ENCODE results near the gene ANKRD23.

ANKRD23 gene

GRCh38 chr2:96877042-96877451 lies 33.2 kb upstream of the ANKRD23 start:
- DNase-seq = no peak

- DNase-seq = no peak
Measured at GRCh38 chr2:96876269-96877041, 32.6 kb upstream of the ANKRD23 start.

DNA sequence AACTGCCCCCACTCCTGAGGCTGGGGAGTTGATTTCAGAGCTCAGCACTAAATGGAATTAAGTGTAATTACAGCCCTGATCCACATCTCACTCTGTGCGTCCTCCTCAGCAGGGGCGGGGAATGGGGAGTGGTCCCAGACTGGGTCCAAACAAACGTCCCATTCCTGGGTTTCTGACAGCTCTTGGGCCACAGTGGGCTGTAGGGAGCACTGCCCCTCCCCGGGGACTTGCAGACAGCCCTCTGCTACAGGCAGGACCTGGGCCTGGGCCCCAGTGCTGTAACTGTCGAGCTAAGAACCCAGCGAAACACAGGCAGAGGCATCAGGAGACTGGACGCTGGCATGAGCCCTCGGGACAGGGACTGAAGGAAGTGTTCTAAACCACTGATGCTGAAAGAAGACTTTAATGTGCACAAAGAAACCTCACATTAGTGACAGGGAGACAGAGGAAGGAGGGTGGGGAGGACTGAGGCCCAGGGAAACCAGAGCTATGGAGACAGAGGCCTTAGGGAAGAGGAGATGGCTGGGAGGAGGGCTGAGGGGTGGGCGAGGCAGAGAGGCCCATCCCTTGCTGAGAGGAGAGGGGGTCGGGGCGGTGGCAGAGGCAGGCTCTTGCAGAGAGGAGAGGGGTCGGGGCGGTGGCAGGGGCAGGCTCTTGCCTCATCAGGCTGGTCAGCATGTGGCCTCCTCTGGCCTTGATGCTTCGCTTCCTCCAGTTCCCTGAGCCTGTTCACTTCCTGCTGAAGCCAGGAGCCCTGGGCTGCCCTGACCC lies 31.9 kb upstream of the ANKRD23 start:
- DNase-seq = no peak

GRCh38 chr2:96874198-96874831 lies 30.5 kb upstream of the ANKRD23 start:
- DNase-seq = no peak

DNA sequence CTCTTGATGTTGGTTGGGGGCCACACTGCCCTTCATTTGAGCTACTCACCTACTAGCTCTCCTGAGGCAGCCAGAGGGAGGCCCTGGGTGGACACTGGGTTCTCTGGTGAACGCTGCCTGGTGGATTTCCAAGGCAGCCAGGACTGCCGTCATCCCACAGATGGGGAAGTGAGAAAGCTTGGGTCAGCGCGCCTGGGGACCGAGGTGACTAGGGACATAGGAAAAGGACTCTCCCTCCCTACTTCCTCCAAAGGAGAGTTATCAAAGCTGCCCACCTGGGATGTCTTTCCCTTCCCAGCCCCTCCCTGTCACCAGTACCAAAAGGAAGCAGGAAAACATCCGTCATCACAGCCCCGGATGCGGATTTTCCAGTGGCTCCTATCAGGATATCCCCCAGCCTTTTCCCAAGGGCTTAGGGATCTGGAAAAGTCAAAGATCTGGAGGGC lies 29.9 kb upstream of the ANKRD23 start:
- no peak for DNase-seq

DNA sequence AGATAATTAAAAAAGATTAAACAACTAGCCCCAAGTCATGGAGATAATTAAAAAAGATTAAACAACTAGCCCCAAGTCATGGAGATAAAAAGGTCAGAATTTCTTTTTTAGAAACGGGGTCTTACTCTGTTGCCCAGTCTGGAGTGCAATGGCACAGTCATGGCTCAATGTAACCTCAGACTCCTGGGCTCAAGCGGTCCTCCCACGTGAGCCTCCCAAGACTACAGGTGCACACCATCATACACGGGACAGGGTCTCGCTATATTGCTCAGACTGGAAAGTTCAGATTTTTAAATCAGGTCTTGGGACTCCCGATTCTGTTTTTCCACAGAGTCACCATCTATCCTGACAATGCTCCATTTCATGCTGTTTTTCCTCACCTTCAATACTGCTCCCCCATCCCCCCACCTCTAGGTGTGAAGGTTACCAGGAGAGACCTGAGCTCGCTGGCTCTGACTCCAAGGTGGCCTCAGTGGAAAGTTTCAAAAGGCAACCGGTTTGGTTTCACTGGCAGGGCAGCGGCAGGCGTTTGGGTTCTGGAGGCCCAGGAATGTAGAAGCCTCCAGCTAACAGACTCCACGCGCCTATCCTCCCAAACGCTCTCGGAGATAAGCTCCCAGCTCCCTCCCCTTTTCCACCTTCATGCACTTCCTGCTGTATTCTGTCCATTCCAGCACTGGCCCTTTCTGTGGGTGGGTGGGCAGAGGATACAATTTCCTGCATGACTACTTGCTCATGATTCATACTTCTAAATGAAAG lies 28.9 kb upstream of the ANKRD23 start:
- no peak for DNase-seq

DNA sequence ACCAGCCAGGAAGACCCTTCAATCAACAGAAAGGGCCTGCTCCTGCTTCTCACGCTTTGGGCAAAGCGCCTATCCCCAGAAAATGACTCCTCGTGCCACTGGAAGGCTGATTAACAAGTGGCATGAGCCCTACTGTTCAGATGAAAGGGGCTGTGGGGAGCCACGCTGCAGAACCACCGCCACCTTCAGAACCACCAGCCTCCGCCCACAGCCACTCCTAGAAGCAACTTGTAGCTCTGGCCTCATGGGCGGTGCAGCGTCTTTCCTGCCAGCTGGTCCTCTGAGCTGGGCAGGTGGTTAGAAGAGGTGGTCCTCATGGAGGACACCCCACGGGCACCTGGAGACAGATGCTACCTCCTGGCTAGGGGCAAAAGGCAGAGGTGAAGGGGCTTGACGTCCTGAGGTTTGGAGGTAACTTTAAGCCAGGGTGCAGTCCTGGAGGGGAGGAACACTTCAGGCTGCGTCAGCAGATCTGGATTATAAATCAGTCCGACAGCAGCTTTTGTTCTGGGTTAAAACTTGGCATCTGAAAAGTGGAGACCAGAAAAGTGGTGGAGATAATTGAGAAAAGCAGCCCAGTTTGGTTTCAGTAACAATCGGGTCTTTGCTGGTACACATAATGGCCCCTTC lies 26.9 kb upstream of the ANKRD23 start:
- DNase-seq = no peak

DNA sequence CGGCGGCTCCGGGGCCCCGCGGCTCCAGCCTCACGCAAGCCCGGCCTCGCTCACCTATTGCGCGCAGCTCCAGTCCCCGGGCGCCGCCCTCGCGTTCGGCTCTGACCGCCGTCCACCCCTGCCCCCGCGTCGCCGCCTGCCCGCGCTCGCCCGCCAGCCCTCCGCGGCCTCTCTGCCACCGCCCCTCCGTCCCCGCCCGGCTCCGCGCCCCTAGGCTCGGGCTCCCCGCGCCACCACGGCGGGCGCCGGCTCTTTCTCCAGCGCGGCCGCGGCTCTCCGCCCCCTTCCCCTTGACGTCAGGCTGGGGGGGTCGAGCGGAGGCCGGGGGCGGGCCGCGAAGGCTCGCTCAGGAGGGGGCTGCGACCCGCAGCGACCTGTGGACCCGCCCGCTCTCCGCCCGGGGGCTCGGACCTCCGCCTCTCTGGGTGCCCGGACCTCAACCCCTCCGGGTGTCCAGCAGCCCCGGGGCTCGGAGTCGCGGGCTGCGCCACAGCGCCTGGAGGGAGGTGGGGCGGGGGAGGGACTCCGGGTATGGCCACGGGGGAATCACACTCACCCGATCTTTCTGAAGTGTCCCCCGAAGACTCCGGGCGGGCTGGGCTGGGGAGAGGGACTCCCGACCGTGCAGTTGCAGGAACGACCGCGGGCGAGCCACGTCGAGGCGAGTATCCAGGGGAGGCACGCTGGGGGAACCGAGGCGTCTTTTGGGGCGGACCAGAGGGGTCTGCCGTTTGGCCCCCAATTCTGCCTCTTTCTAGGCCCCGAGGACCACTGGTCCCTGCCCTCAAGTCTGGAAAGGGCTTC lies 26.2 kb upstream of the ANKRD23 start, which contains the start of gene SEMA4C:
SEMA4C (minus strand) TSS at position 259 of the 804 bp plus-strand sequence. CDS start 2,194 bp downstream, outside the sequence.
- no peak for DNase-seq

GRCh38 chr2:96869281-96869821 lies 25.5 kb upstream of the ANKRD23 start:
- no peak for DNase-seq

DNA sequence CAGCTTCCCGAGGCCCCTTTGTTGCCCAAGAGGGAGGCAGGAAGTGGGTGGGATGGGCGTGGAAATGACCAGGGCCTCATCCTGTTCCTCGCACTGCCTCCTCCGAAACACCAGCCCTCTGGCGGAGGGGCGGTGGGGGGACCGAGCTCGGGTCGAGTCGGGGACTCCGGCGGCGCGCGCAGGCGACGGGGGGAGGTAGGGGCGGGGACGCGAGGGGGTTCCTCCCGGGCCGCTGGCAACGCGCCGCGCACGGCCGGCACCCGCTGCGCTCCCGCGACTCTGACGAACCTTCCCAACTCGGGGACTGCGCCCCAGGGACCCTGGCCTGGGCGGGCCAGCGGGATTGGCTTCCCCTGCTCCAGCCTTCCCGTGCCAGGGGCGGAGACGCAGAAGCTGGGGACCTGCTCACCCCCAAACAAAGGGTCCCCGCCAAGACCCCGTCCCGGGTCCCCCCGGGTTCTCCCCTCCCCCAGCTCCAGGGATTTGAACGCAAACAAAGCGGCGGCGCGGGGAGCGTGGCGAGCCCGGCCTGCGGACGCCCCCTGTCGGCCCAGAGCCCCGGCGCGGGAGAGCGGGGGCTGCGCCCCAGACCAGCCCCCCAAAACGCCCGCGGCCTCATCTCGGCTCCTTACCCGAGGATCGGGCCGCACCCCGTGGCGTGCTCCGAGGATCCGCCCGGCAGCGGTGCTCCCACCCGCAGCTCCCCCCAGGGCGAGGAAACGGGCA lies 24.9 kb upstream of the ANKRD23 start:
- DNase-seq = peak in 1 of 2 donors; percentile 43

GRCh38 chr2:96867756-96868554 lies 24.1 kb upstream of the ANKRD23 start:
- DNase-seq = no peak

GRCh38 chr2:96866986-96867755 lies 23.4 kb upstream of the ANKRD23 start:
- no peak for DNase-seq

DNA sequence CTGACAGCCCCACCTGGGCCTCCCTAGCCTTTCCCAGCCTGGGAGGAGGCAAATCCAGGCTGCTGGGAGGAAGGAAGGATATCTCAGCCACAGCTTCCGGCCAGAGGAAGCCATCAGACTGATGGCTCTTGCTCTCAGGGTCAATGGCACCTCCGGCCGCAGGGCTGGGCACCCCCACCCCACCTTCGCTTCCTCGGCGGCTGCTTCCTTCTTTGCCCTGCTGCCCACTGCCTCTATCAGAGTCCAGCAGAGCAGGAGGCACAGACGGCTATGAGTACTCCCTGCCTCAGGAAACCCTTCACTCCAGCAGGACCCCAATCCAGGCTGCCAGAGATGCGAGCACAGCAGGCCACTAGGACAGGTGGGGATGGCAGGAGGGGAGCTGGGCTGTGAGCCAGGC lies 22.8 kb upstream of the ANKRD23 start:
- no peak for DNase-seq

GRCh38 chr2:96866149-96866548 lies 22.3 kb upstream of the ANKRD23 start:
- DNase-seq = no peak

DNA sequence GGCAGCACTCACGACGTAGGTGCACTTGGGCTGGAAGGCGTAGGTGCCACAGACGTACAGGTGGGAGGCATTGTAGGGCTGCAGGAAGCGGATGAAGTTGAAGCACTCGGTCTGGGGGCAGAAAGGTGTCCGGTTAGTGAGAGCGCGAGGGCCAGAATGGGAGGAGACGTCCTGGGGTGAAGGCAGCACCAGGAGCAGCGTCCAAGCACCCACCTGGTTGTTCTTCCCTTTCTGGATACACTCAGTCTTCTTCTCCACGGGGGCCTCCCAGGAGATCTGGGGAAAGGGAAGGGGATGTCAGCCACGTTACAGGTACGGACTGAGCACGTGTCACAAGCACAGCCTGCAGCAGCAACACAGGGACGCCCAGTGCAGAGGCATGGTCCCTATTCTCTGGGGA lies 21.8 kb upstream of the ANKRD23 start:
- no peak for DNase-seq

DNA sequence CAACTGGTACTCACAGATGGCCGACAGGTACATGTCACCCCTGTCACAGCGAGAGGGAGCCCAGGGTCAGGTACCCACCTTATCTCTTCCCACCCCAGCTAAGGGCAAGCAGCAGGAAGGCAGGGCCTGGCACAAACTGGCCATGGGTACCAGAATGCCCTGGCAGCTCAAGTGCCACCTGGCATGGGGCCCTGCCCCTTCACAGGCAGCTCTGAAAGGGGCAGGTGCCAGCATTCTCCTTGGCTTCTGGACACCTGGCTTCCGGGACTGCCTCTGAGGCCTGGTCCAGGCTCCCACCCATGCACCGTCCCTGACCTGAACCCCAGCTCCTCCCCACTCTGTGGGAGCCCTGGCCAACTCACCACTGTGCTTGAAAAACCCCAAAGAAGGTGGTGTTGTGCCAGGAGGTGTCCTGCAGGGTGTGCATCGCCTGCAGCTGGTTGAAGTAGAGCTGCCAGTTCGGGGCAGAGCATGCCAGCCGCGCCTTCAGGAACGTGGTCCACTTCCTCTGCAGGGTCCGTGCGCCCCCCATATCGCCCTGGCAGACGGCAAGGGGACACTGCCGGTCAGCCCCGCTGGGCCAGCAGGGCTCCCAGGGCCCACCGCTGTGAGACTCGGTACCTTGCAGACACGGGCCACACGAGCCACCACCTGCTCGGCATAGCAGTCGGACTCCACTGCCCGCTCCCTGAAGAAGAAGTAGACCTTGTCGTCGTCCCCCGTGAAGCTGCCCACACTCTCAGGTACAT lies 20.7 kb upstream of the ANKRD23 start:
- no peak for DNase-seq

- DNase-seq = no peak
Measured at GRCh38 chr2:96863575-96864342, 19.9 kb upstream of the ANKRD23 start.
